DOHH2 (cell line): ENCODE results near the gene SMIM9.

Experiments
- EZH2phosphoT487 ChIP-seq: fragments of 200-600 bp; sonication (generic); IDR thresholded peaks from 2 replicates; pipeline ENCODE4 v1.6.1; 2017; ENCODE audit warnings: borderline replicate concordance, mild to moderate bottlenecking, antibody characterized with exemption, low read length, moderate library complexity, mixed read lengths
- TF ChIP-seq, protein P1 (sequence below): fragments of 200-600 bp; sonication (generic); IDR thresholded peaks from one replicate; pipeline ENCODE4 v1.5.1; 2014; ENCODE audit warnings: antibody characterized with exemption, mild to moderate bottlenecking, low read depth, low read length; ENCODE audit not compliant: poor library complexity, severe bottlenecking

DNA sequence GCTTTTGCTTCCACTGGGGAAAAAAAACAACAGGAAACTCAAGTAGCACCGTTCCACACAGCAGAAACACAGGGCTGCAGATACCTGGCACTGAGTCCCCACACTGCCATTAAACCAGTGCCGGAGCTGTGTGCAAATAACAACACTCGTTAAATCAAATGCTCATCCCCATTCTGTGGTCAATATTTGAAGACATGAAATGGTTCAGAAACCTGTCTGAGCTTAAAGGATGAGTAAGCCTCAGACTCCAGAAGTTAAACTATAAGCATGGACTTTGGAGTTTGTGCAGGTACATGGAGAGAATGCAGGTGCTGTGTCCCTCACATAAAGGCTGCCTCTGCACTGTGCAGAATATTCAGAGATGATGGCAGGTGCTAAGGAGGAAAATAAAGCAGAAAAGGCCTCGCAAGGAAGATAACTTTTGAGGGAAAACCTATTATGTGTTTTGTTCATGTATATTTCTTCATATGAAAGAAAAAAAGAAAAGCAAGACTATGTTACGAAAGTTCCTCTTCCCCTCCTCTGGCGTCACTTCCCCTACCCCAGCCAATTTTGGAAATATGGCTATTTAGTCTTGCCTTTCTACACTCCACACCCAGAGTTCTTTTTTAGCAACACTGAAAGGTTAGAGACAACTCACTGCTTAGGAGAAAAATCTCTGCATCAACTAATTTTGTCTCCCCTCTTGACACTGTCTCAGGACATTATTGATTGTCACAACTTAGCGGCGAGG is 33.8 kb downstream of the SMIM9 start:
- TF ChIP-seq, protein P1, sequence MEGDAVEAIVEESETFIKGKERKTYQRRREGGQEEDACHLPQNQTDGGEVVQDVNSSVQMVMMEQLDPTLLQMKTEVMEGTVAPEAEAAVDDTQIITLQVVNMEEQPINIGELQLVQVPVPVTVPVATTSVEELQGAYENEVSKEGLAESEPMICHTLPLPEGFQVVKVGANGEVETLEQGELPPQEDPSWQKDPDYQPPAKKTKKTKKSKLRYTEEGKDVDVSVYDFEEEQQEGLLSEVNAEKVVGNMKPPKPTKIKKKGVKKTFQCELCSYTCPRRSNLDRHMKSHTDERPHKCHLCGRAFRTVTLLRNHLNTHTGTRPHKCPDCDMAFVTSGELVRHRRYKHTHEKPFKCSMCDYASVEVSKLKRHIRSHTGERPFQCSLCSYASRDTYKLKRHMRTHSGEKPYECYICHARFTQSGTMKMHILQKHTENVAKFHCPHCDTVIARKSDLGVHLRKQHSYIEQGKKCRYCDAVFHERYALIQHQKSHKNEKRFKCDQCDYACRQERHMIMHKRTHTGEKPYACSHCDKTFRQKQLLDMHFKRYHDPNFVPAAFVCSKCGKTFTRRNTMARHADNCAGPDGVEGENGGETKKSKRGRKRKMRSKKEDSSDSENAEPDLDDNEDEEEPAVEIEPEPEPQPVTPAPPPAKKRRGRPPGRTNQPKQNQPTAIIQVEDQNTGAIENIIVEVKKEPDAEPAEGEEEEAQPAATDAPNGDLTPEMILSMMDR, result no peak
- TF ChIP-seq EZH2phosphoT487, result no peak
